ENCODE measurements around the gene RTN4RL1. TPM values are rescaled to one million over a fixed set of nuclear protein-coding genes. Genes with fewer than 3 reads are reported as not detected.

RTN4RL1 gene
- total RNA-seq, 1 experiment from 2014 or later = 0.22 TPM

GRCh38 chr17:1992541-1992940 lies 32.6 kb downstream of the RTN4RL1 start:
- no CpG with 5 or more reads among the region's 10 CpGs for WGBS (ENCODE audit: extremely low coverage, insufficient read length, low lambda C conversion rate)
- H3K27me3 Mint-ChIP-seq (ENCODE audit: low read depth) = peaks cover 66% of the 10 kb centered on the region
- Histone ChIP-seq H2BK12ac (ENCODE audit: insufficient read length, low read depth, low read length) (no peak overlapping the region), H3K4ac (ENCODE audit: low read depth, low read length) (no peak overlapping the region), H2BK120ac (ENCODE audit: low read depth, low read length, poor library complexity, severe bottlenecking) (no peak overlapping the region), H3K23ac (ENCODE audit: insufficient read length, low read depth, low read length) (no peak overlapping the region), H3K27me3 (ENCODE audit: insufficient read depth, low read length) (0 out of 2 replicates have a peak, but pooled peaks cover 2% of the 10 kb centered on the region), H2BK20ac (ENCODE audit: low read depth, low read length, poor library complexity, severe bottlenecking) (no peak overlapping the region), H3K23me2 (ENCODE audit: insufficient read length, low read depth, low read length, poor library complexity, severe bottlenecking) (no peaks in the 10 kb centered on the region), H2BK5ac (ENCODE audit: insufficient read length, low read length) (no peak overlapping the region), H3K56ac (ENCODE audit: insufficient read length, low read depth, low read length) (no peak overlapping the region), H4K91ac (ENCODE audit: insufficient read length, low read depth, low read length) (no peak overlapping the region), H3K27ac (ENCODE audit: insufficient read length, low read depth, low read length) (no peak overlapping the region), H3K14ac (ENCODE audit: insufficient read depth, low read length) (no peak overlapping the region), H3K18ac (ENCODE audit: insufficient read length, low read depth, low read length) (no peak overlapping the region), H3K9ac (ENCODE audit: extremely low read depth, insufficient read length, low read length) (no peak overlapping the region), H3T11ph (ENCODE audit: low read length) (no peak overlapping the region), H2AFZ (ENCODE audit: low read length) (no peak overlapping the region), H4K5ac (ENCODE audit: insufficient read length, low read depth, low read length) (no peak overlapping the region), H4K8ac (replicated peaks; ENCODE audit: insufficient read length, low read depth, low read length) (no peak overlapping the region), H2AK5ac (ENCODE audit: insufficient read length, low read length) (no peak overlapping the region), H3K9me3 (ENCODE audit: control insufficient read depth, low read depth, low read length) (no peaks in the 10 kb centered on the region), H3K4me2 (ENCODE audit: insufficient read depth, insufficient read length, low read length) (no peak overlapping the region), H3K79me1 (ENCODE audit: insufficient read depth, low read depth, low read length, poor library complexity, severe bottlenecking) (no peaks in the 10 kb centered on the region), H3K79me2 (ENCODE audit: insufficient read depth, low read length) (no peaks in the 10 kb centered on the region), H3K4me1 (ENCODE audit: insufficient read depth, low read length) (no peaks in the 10 kb centered on the region; the same call in 1 of the 2 replicates), H4K20me1 (ENCODE audit: control insufficient read depth, insufficient read depth, insufficient read length) (no peaks in the 10 kb centered on the region), H2BK15ac (ENCODE audit: low read depth, low read length) (no peak overlapping the region)
- peaks cover 16 to 25% of the 10 kb centered on the region in 2 experiments for H3K4me1 Mint-ChIP-seq
- no peak for TF ChIP-seq CTCF (conservative IDR thresholded peaks at IDR 0.05)
- no peaks in the 10 kb centered on the region for H3K36me3 Mint-ChIP-seq (ENCODE audit: insufficient read depth in 1 of 3, low read depth in 3 of 3)
- H3K27ac Mint-ChIP-seq = no peak overlapping the region
- H3K4me3 Mint-ChIP-seq = no peak overlapping the region
- DNase-seq = no peak
- H3K9me3 Mint-ChIP-seq = no peaks in the 10 kb centered on the region; a peak in 1 of 5 replicates

Data from H9 (cell line).